OCI-LY3 (cell line): ENCODE measurements around the gene HACD2.
A peak's percentile ranks its signal among the peaks of the same experiment; 100 is the strongest.

Source experiments
- H2AFZ ChIP-seq: fragments of 200-600, 300-600 bp; shearing (Covaris generic); 2 replicates; pipeline ENCODE4 v1.6.0; 2014; ENCODE audit warnings: antibody characterized with exemption, low read depth, low read length
- H3K27ac ChIP-seq: fragments of 200-600, 300-600 bp; sonication (generic); 2 replicates; pipeline ENCODE4 v1.5.1; 2014; ENCODE audit warnings: mild to moderate bottlenecking, low read length, moderate library complexity, mixed read lengths
- H3K27me3 ChIP-seq: fragments of 200-600, 300-600 bp; sonication (generic); 2 replicates; pipeline ENCODE4 v1.6.1; 2014; ENCODE audit warnings: low read depth, low read length, mixed read lengths
- H3K36me3 ChIP-seq: fragments of 200-600, 300-600 bp; sonication (generic); replicated peaks from 2 replicates; pipeline ENCODE3; 2014; ENCODE audit warnings: low read depth, low read length, mixed read lengths
- H3K4me1 ChIP-seq: fragments of 300-600, 200-600 bp; sonication (generic); 2 replicates; pipeline ENCODE4 v1.6.1; 2014; ENCODE audit warnings: low read length, mixed read lengths
- H3K4me2 ChIP-seq: fragments of 200-600, 300-600 bp; sonication (generic); 2 replicates; pipeline ENCODE4 v1.6.1; 2014; ENCODE audit warnings: low read length, mixed read lengths
- H3K4me3 ChIP-seq: fragments of 300-600, 200-600 bp; sonication (generic); 2 replicates; pipeline ENCODE4 v1.5.1; 2014; ENCODE audit warnings: antibody characterized with exemption, mild to moderate bottlenecking, low read length, moderate library complexity
- H3K79me2 ChIP-seq: fragments of 300-600, 200-600 bp; shearing (Covaris generic); 2 replicates; pipeline ENCODE4 v1.6.1; 2014; ENCODE audit warnings: mild to moderate bottlenecking, low read length, mixed read lengths
- H3K9ac ChIP-seq: fragments of 300-600, 200-600 bp; shearing (Covaris generic); 2 replicates; pipeline ENCODE4 v1.6.0; 2014; ENCODE audit warnings: mild to moderate bottlenecking, low read length, moderate library complexity
- H3K9me3 ChIP-seq: fragments of 200-600, 300-600 bp; shearing (Covaris generic); 2 replicates; pipeline ENCODE4 v1.6.1; 2014; ENCODE audit warnings: low read length, mixed read lengths; ENCODE audit not compliant: insufficient read depth
- H4K20me1 ChIP-seq: fragments of 200-600, 300-600 bp; sonication (generic); 2 replicates; pipeline ENCODE4 v1.6.1; 2016; ENCODE audit warnings: low read length, mixed read lengths; ENCODE audit not compliant: insufficient read depth
- EZH2phosphoT487 ChIP-seq: fragments of 200-600 bp; shearing (Covaris generic); IDR thresholded peaks from 2 replicates; pipeline ENCODE4 v1.6.1; 2018; ENCODE audit warnings: antibody characterized with exemption, mixed run types, low read depth
- TF ChIP-seq, protein P1 (sequence below): fragments of 200-600, 300-600 bp; sonication (generic); IDR thresholded peaks from 2 replicates; pipeline ENCODE4 v1.5.1; 2014; ENCODE audit warnings: antibody characterized with exemption, low read length, low read depth

HACD2 gene

DNA sequence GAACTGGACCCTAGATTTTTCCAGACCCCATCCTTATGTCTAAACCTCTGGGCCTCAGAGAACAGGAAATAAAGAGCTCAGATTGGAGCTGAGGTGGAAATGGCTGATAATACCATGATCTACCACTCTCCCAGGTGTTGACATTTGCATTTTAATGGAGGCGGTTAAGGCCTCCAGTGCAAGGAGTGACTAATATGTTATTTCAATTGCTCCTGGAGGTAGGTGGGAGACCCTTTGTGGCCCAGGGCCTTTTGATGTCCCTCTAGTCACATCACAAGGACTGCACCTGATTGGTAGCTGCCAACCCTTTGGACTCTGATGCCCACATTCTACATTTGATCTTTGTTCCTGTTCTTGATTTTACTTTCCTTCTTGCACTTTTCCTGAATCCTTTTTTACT, 127.0 kb downstream of the HACD2 start:
- Histone ChIP-seq H3K79me2 (no peaks in the 10 kb centered on the region), H4K20me1 (no peaks in the 10 kb centered on the region), H3K27me3 (peaks cover 8% of the 10 kb centered on the region; the same call in 1 of the 2 replicates), H2AFZ (no peak overlapping the region), H3K9ac (no peak overlapping the region), H3K27ac (no peak overlapping the region), H3K4me3 (no peak overlapping the region), H3K4me1 (no peaks in the 10 kb centered on the region), H3K4me2 (no peak overlapping the region), H3K9me3 (no peaks in the 10 kb centered on the region), H3K36me3 (no peaks in the 10 kb centered on the region)
- TF ChIP-seq EZH2phosphoT487: no peak
- TF ChIP-seq, protein P1, sequence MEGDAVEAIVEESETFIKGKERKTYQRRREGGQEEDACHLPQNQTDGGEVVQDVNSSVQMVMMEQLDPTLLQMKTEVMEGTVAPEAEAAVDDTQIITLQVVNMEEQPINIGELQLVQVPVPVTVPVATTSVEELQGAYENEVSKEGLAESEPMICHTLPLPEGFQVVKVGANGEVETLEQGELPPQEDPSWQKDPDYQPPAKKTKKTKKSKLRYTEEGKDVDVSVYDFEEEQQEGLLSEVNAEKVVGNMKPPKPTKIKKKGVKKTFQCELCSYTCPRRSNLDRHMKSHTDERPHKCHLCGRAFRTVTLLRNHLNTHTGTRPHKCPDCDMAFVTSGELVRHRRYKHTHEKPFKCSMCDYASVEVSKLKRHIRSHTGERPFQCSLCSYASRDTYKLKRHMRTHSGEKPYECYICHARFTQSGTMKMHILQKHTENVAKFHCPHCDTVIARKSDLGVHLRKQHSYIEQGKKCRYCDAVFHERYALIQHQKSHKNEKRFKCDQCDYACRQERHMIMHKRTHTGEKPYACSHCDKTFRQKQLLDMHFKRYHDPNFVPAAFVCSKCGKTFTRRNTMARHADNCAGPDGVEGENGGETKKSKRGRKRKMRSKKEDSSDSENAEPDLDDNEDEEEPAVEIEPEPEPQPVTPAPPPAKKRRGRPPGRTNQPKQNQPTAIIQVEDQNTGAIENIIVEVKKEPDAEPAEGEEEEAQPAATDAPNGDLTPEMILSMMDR: no peak

DNA sequence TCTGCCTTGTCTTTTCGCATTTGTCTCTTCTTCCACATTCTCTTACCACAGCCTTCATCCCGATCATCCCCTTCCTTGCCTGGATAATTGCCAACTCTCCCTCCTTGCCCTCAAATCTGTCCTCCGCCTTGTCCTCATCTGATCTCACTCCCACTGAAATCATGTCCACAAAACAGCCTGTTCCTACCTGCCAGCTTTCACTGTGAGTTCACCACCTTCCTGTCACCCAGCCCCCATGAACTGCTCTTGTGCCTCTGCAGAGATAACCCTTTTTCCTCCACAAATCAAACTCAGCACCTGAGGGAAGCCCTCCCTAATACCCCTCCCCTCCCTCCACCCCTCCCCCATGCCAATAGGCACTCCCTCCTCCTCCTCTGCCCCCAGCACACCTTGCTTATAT, 131.2 kb downstream of the HACD2 start:
- Histone ChIP-seq H3K36me3 (no peaks in the 10 kb centered on the region), H3K9me3 (no peaks in the 10 kb centered on the region), H3K4me2 (no peak overlapping the region), H3K4me3 (no peak overlapping the region), H3K4me1 (no peaks in the 10 kb centered on the region), H3K27ac (no peak overlapping the region), H2AFZ (no peak overlapping the region), H3K9ac (no peak overlapping the region), H3K79me2 (no peaks in the 10 kb centered on the region), H3K27me3 (no peaks in the 10 kb centered on the region; the same call in 1 of the 2 replicates), H4K20me1 (no peaks in the 10 kb centered on the region)
- TF ChIP-seq, protein P1: no peak

GRCh38 chr3:123451186-123451585, 133.7 kb downstream of the HACD2 start:
- Histone ChIP-seq H3K27me3 (no peaks in the 10 kb centered on the region; the same call in 1 of the 2 replicates), H3K4me3 (no peak overlapping the region), H3K4me2 (no peak overlapping the region), H3K79me2 (no peaks in the 10 kb centered on the region), H3K9me3 (no peaks in the 10 kb centered on the region), H4K20me1 (no peaks in the 10 kb centered on the region), H3K4me1 (no peaks in the 10 kb centered on the region), H3K36me3 (no peaks in the 10 kb centered on the region), H3K27ac (no peak overlapping the region), H2AFZ (no peak overlapping the region), H3K9ac (no peak overlapping the region)
- TF ChIP-seq EZH2phosphoT487: no peak
- TF ChIP-seq, protein P1: no peak

DNA sequence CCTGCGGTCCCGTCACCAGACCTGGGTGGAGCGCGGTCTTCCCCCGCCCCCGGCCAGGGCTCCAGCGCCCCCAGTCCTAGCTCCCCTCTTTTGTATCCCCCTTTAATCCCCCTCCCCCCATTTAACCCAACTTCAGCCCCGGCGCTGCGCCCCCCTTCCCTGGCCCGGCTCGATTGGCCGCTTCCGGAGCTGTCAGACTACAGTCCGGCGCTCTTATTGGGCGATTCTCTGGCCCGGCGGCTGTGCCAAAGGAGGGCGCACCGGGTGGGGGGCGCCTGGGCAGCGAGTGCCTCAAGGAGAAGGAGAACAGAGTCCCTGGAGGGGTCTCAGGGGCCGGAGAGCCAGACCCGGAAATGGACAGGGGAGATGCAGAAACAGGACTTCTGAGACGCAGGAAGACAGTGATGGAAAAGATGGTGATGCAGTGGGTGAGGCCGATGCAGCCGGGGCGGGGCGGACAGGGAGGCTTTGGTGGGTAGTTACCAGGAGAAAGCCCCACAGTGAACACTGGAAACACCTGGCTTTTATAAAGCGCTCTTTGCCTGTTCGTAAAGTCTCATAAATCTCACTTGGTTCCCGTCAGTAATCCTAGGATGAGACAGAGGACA, 134.8 kb downstream of the HACD2 start:
- no peak overlapping the region for H2AFZ ChIP-seq
- no peak overlapping the region for H3K9ac ChIP-seq
- H4K20me1 ChIP-seq: no peaks in the 10 kb centered on the region
- H3K27ac ChIP-seq: no peak overlapping the region
- no peaks in the 10 kb centered on the region; the same call in 1 of the 2 replicates for H3K27me3 ChIP-seq
- no peak overlapping the region for H3K4me2 ChIP-seq
- H3K79me2 ChIP-seq: no peaks in the 10 kb centered on the region
- H3K9me3 ChIP-seq: no peaks in the 10 kb centered on the region
- H3K36me3 ChIP-seq: no peaks in the 10 kb centered on the region
- H3K4me1 ChIP-seq: no peaks in the 10 kb centered on the region
- TF ChIP-seq EZH2phosphoT487: no peak
- TF ChIP-seq, protein P1: no peak
- peak overlapping the region; percentile 33 for H3K4me3 ChIP-seq
